Measurements from ENCODE around the gene MGST3. TPM values are rescaled to one million over a fixed set of nuclear protein-coding genes. Genes with fewer than 3 reads are reported as not detected.

The MGST3 gene
- total RNA-seq, 2 donors from 2014 or later, result 113 to 147 TPM

DNA sequence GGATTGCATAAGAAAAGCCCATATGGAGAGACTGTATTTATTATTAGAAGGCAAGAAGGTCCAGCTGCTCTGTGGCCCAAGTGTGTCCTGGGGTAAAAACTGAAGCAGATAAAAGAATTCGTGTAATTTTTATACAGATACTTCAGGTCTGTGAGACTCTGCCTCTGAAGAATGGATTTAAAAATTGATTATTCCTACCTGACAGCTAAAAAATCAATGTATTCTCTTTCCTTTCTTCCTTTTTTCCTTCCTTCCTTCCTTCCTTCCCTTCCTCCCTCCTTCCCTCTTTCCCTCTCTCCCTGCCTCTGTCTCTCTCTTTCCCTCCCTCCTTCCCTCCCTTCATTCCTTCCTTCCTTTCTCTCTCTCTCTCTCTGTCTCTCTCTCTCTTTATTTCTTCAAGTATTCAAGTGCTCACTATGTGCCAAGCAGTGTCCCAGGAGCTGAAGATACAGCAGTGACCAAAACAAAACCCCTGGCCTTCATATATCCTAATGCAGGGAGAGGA lies 11.3 kb upstream of the MGST3 start:
- no peaks in the 10 kb centered on the region for H3K36me3 ChIP-seq (ENCODE audit: control insufficient read depth, insufficient read depth, low read length)
- no peaks in the 10 kb centered on the region for H3K36me3 Mint-ChIP-seq (ENCODE audit: low read depth)
- DNase-seq, result no peak
- no peak for TF ChIP-seq CTCF (conservative IDR thresholded peaks at IDR 0.05)
- H3K27ac ChIP-seq (ENCODE audit: low read depth, low read length), result no peak overlapping the region
- 79% methylated on average over 1 of the region's 1 CpG; no CpG with 5 or more reads in 1 of the 2 experiments for WGBS, 2 experiments (ENCODE audit: insufficient coverage in 1 of 2, insufficient read length in 1 of 2)
- no peaks in the 10 kb centered on the region for H3K27me3 ChIP-seq (ENCODE audit: control insufficient read depth, insufficient read depth, low read length, poor library complexity, severe bottlenecking)
- peaks cover 5% of the 10 kb centered on the region for H3K27me3 Mint-ChIP-seq (ENCODE audit: insufficient read depth)
- no peak overlapping the region for H3K9ac ChIP-seq (ENCODE audit: extremely low read depth, low read length, poor library complexity, severe bottlenecking)
- H3K4me3 Mint-ChIP-seq, result no peak overlapping the region
- H3K4me3 ChIP-seq (ENCODE audit: low read length), result no peak overlapping the region
- no peaks in the 10 kb centered on the region for H3K9me3 Mint-ChIP-seq
- H3K27ac Mint-ChIP-seq, result no peak overlapping the region
- peaks cover 4% of the 10 kb centered on the region for H3K9me3 ChIP-seq (ENCODE audit: control insufficient read depth, low read length)
- no peaks in the 10 kb centered on the region for H3K4me1 Mint-ChIP-seq
- H3K4me1 ChIP-seq (ENCODE audit: control insufficient read depth, insufficient read depth, low read length), result no peaks in the 10 kb centered on the region

DNA sequence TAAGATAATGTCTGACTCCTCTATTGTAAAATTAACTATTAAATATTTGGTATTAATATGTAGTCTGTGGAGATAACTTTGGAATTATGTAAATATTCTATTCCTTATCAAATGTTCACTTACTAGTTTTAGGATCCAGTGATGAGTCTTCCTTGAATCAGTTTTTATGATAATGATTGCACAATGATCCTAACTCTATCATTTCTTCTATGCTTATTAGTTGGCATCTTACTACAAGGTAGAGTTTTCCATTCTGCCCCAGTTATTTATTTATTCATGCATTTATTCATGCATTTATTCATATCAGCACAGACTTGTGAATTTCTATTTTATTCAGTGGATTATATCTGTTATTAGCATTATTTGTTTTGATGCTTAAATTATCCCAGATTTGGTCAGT lies 7.4 kb upstream of the MGST3 start:
- no peak overlapping the region for H3K27ac Mint-ChIP-seq
- Histone ChIP-seq H3K27me3 (ENCODE audit: control insufficient read depth, insufficient read depth, low read length, poor library complexity, severe bottlenecking) (no peaks in the 10 kb centered on the region), H3K4me1 (ENCODE audit: control insufficient read depth, insufficient read depth, low read length) (no peaks in the 10 kb centered on the region), H3K9me3 (ENCODE audit: control insufficient read depth, low read length) (no peaks in the 10 kb centered on the region), H3K4me3 (ENCODE audit: low read length) (no peak overlapping the region), H3K36me3 (ENCODE audit: control insufficient read depth, insufficient read depth, low read length) (no peaks in the 10 kb centered on the region), H3K9ac (ENCODE audit: extremely low read depth, low read length, poor library complexity, severe bottlenecking) (no peak overlapping the region), H3K27ac (ENCODE audit: low read depth, low read length) (no peak overlapping the region)
- no peaks in the 10 kb centered on the region for H3K4me1 Mint-ChIP-seq
- DNase-seq, result no peak
- H3K9me3 Mint-ChIP-seq, result no peaks in the 10 kb centered on the region
- TF ChIP-seq CTCF (conservative IDR thresholded peaks at IDR 0.05), result no peak
- no peaks in the 10 kb centered on the region for H3K27me3 Mint-ChIP-seq (ENCODE audit: insufficient read depth)
- H3K4me3 Mint-ChIP-seq, result no peak overlapping the region
- H3K36me3 Mint-ChIP-seq (ENCODE audit: low read depth), result no peaks in the 10 kb centered on the region

DNA sequence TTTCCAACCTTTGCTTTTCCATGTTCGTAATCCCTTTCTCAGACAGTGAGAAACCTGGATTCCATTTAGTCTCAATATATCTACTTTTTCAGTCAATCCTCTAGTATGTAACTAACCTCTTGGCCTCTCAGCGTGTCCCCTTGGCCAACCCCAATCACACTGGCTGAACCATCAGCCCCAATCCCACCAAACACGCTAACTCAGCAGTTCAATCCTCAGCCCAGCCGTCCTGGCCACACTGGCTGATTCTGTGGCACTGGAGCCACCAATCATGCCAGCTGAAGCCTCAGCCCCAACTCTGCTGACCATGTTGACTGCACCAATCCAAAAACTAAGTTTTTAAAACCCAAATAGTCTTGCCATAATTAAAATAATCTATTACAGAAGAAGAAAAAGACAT lies 6.6 kb upstream of the MGST3 start:
- Histone ChIP-seq H3K4me3 (ENCODE audit: low read length) (no peak overlapping the region), H3K36me3 (ENCODE audit: control insufficient read depth, insufficient read depth, low read length) (no peaks in the 10 kb centered on the region), H3K27me3 (ENCODE audit: control insufficient read depth, insufficient read depth, low read length, poor library complexity, severe bottlenecking) (no peaks in the 10 kb centered on the region), H3K9me3 (ENCODE audit: control insufficient read depth, low read length) (no peaks in the 10 kb centered on the region), H3K9ac (ENCODE audit: extremely low read depth, low read length, poor library complexity, severe bottlenecking) (no peak overlapping the region), H3K27ac (ENCODE audit: low read depth, low read length) (no peak overlapping the region), H3K4me1 (ENCODE audit: control insufficient read depth, insufficient read depth, low read length) (no peaks in the 10 kb centered on the region)
- Mint-ChIP-seq H3K4me3 (no peak overlapping the region), H3K27ac (no peak overlapping the region), H3K36me3 (ENCODE audit: low read depth) (no peaks in the 10 kb centered on the region), H3K4me1 (no peaks in the 10 kb centered on the region), H3K27me3 (ENCODE audit: insufficient read depth) (peaks cover 5% of the 10 kb centered on the region), H3K9me3 (no peaks in the 10 kb centered on the region)
- TF ChIP-seq CTCF (conservative IDR thresholded peaks at IDR 0.05), result no peak
- 87 to 96% methylated on average over 3 to 4 of the region's 4 CpGs for WGBS, 2 experiments (ENCODE audit: insufficient coverage in 1 of 2, insufficient read length in 1 of 2)
- no peak for DNase-seq
